GM19463 (cell line): ENCODE data around the gene TMEM243.
A peak's percentile ranks its signal among the peaks of the same experiment; 100 is the strongest.
"Not testable (repeated sequence)": the region's sequence is repeated elsewhere in the genome, so short reads cannot be mapped to it uniquely, and the experiment has no call there.

Source experiments
- ATAC-seq: cut with Tn5 transposase; IDR thresholded peaks from one replicate; pipeline ENCODE4 v1.9.1; 2021; ENCODE audit warnings: mild to moderate bottlenecking, moderate library complexity; ENCODE audit not compliant: unreplicated experiment

Gene TMEM243

DNA sequence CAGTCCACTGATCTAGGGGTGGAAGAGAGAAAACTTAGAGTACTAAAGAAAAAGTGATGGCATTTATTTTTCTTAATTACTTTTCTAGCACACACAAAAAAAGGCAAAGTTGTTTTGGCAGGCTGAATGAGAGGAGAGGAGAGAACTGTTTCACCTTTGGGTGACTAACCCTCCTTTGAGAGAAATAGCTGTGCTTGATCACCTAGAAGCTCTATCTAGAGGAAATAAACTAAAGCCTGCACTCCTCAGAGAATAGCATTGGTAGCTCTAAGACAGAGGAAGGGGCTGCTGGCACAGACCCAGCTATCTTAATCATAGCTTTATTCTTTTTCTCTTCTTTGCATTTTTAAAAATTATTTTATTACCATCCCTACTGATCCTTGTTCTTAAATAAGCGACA is 6.3 kb downstream of the TMEM243 start:
- ATAC-seq = no peak

DNA sequence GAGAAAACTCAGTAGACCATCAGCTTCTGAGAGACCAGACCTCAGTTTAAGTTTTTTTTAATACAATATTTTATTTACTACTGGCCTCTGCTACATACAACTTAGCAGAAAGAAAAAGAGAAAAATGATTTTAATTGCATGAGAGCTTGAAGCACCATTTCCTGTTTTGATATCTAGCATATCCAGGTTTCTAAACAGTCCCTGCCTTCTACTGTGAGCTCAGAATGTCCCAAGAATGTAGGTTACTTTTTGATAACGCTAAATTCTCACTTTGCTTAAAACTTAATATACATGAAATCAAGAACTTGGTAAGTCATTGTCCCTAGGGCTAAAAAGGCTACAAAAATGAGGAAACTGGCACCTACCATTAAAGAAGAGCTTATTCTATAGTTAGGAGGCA is 7.0 kb downstream of the TMEM243 start:
- ATAC-seq = no peak

DNA sequence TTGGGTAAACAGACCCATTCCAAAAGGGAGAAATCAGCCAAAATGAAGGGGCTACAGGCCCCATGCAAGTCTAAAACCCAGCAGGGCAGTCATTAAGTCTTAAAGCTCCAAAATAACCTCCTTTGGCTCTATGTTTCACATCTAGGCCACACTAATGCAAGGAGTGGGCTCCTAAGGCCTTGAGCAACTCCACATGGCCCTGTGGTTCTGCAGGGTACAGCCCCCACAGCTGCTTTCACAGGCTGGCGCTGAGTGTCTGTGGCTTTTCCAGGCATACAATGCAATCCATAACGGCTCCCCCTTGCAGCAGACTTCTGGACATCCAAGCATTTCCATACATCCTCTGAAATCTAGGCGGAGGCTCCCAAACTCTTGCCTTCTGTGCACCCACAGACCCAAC is 9.0 kb downstream of the TMEM243 start:
- ATAC-seq = no peak

DNA sequence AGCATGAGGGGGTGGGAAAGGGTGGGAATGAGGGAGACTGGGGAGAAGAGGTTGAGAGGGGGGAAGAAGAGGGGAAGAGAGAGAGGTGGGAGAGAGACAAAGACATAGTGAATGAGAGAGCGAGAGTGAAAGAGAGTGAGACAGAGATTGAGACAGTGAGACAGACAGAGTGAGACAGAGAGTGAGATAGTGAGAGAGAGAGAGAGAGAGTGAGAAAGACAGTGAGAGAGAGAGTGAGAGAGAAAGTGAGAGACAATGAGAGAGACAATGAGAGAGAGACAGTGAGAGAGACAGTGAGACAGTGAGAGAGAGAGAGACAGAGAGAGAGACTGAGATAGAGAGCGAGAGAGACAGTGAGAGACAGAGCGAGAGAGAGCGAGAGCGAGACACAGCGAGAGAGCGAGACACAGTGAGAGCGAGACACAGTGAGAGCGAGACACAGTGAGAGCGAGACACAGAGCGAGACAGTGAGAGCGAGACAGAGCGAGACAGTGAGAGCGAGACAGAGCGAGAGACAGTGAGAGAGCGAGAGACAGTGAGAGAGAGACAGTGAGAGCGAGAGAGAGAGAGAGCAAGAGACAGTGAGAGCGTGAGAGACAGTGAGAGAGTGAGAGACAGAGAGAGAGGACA is 10.1 kb downstream of the TMEM243 start:
- ATAC-seq = no peak

DNA sequence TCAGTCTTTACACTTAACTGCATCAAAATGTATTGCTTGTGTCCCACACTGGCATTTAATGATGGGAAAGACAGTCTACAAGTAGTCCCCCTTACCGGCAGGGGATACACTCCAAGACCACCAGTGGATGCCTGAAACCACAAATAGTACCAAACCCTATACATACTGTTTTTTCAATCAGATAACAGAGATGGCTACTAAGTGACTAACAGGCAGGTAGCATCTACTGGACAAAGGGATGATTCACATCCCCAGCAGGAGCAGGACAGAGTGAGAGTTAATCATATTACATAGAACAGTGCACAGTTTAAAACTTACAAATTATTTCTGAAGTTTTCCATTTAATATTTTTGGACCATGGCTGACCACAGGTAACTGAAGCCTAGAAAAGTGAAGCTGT is 13.2 kb downstream of the TMEM243 start:
- ATAC-seq = no peak

DNA sequence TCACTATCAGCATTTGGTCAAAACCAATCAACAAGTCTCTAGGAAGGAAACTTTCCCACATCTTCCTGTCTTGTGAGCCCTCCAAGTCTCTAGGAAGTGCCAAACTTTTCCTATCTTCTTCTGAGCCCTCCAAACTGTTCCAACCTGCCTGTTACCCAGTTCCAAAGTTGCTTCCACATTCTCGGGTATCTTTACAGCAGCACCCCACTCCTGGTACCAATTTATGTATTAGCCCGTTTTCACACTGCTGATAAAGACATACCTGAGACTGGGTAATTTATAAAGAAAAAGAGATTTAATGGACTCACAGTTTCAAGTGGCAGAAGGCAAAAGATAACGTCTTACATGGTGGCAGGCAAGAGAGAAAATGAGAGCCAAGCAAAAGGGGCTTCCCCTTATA is 13.8 kb downstream of the TMEM243 start:
- not testable (repeated sequence) for ATAC-seq

DNA sequence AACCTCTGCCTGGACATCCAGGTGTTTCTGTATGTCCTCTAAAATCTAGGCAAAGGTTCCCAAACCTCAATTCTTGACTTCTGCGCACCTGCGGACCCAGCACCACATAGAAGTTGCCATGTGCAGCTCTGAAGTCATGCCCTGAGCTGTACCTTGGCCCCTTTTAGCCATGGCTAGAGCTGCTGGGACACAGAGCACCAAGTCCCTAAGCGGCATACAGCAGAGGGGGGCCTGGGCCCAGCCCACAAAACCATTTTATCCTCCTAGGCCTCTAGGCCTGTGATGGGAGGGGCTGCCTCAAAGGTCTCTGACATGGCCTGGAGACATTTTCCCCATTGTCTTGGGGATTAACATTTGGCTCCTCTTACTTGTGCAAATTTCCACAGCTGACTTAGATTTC is 14.6 kb downstream of the TMEM243 start:
- no peak for ATAC-seq

DNA sequence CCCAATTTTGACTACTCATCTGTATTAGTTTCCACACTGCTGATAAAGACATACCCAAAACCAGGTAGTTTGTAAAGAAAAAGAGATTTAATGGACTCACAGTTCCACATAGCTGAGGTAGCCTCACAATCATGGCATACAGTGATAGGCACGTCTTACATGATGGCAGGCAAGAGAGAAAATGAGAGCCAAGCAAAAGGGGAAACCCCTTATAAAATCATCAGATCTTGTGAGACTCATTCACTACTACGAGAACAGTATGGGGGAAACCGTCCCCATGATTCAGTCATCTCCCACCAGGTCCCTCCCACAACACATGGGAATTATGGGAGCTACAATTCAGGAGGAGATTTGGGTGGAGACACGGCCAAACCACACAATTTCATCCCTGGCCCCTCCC is 15.6 kb downstream of the TMEM243 start:
- not testable (repeated sequence) for ATAC-seq

DNA sequence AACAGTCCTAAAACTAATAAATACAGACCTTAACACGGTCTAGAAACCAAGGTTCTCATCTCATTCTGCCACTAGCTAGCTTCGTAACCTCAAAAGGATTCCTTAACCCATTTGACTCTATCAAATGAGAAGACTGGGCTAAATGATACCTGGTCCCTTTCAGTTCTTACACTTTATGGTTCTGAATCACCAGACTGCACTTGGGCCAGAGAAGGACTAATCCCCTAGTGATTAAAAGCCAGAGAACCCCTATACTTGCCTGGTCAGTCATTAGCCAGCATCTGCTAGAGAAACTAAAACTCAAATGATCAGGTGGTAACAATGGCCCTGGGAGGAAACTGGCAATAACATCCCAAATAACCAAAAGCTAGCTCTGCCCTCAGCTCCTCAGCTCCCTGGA is 16.8 kb downstream of the TMEM243 start:
- ATAC-seq = peak; percentile 35

DNA sequence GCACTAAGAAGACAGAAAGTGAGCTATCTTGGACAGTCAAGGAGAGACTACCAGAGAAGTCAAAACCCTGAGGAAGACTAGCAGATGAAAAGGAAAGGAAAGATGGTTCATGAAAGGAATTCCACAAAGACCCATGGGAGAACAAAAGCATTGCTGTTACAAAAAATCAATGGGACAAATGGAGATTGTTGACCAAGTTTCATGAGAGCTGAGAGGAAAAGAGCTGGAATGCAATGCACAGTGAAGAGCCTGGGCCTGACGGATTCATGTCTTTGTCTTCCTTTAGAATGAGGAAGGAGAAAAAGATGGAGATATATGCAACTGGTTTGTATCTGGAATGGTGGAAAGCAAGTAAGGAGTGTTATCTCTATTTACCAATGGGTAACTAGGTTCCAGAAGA is 17.3 kb downstream of the TMEM243 start:
- ATAC-seq = no peak

DNA sequence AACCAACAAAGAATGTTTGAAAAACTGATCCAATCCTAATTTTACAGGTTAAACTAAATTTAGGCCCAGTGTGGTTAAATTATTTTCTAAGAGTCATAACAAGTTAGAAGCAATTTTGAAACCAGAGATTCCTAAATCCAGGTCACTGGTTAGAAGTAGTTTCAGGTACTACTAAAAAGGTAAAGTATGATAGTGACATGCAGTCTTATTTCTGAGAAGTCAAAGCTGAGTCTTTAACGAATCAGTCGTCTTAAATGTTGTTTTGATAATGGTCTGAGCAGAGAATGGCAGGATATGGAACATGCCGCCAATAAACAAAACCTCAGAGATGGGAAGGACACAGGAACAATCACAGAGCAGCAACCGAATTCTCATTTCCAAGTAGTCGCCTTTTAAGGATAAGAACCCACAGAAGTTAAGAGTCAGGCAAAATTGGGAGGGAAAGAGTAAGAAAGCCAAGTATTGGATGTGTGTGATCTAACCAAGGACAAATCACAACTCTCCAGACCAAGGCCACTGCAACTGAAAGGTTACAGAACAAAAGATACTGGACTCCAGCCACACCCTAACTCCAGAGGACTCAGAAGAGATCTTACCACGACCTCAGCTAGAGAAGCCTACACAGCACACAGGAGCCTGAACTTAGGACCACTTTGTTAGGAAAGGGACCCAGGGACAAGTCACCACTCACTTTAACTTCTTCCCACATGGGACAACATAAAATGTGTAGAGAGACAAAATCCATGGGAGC is 19.7 kb downstream of the TMEM243 start:
- no peak for ATAC-seq

DNA sequence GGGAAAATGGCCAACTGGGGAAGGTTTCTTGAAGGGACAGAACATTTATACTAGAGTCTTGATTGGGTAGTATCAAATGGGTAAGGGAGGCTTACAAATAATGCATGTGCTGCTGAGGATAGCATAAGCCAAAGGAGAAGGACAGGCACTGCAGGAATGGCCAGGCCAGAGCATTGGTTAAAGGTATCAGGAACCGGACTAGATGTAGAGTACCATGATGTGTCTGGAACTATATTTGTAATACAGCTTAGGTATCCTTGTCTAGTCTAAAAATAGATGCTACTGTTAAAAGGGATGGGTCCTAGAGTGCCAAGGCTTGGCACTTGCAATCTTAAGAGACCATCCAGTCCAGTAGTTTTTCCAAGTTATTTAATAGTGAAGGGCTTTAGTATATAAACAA is 20.3 kb downstream of the TMEM243 start:
- ATAC-seq = no peak

DNA sequence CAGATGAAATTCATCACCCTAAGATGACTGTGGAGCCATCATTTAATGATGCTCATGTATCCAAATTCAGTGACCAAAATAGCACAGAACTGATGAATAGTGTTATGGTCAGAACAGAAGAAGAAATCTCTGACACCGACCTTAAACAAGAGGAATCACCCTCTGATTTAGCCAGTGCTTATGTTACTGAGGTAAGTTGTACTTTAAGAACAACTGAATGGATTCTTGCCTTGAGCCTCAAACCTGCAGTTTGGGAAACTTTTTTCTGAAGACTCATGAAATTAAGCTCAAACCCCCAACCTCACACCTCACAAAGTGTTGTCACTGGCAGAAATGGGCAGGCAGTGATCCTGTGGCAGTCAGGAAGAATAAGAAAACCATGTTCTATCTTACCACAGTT is 25.6 kb downstream of the TMEM243 start:
- no peak for ATAC-seq

DNA sequence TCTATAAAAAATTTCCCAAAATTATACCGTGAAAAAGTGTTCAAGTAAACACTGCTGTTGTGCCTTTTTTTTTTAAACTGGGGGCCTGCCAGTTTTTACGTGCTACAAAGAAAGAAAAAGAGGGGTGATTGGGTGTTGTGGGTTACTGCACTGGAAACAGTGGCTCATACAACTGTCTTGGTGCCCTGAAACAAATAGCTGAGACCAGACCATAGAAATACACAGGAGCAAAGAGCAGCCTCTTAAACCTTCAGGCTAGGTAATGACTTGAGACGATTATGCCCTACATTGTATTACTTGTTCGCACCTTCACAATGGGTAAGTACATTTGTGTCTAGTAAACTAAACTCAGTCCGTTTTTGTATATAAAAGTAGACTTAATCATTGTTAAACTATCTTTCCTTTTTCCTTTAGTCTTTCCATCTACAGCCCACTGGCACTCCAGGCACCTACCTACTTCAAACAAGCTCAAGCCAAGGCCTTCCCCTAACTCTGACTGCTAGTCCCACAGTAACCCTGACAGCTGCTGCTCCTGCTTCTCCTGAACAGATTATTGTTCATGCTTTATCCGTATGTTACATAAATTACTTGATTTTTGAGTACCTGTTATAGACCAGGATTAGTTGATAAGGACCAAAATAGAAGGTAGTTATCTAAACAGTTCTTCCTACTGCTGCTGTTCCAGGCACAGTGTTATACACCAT is 26.6 kb downstream of the TMEM243 start:
- ATAC-seq = no peak

DNA sequence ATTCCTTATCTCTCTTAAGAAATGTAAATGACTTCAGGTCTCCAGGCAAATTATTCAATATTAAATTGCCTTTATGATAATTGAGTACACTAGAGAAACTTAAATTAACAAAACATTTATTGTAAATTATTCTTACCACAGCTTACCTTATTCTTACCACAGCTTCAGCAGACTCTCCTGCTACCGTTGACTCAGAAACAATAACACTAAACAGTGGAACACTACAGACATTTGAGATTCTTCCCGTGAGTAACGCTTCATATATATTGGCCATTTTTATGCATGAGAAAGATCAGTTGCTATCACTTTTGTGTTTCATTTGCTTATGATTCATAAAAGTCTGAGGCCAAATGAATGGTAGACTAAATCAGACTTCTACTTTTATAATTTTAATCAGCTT is 28.7 kb downstream of the TMEM243 start:
- no peak for ATAC-seq

DNA sequence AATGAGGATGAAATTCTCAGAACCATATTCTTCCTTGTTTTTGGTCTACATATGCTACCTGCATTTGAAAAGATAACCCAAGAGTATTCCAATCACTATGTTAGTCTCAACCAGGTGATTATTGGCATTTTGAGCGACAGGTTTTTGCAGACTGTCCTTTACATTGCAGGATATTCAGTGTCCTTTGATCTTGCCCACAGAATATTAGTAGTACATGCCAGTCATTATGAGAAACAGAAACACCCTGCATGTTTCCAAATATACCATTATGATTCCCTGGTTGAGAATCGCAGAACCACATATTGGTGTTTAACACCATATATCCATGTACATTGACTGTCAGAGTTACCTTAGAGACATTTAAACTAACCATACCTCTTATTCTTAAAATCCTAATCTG is 30.6 kb downstream of the TMEM243 start:
- ATAC-seq = no peak

DNA sequence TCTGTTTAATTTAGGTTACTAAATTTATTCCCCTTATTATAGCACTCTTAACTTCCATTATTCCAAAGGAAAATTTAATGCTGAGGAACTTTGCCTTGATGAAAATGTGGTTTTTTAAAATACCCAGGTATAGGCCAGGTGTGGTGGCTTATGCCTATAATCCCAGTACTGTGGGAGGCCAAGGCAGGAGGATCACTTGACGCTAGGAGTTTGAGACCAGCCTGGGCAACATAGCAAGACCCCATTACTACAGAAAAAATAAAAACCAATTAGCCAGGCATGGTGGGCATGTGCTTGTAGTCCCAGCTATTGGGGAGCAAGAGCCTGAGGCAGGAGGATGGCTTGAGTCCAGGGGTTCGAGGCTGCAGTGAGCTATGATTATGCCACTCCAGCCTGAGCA is 32.4 kb downstream of the TMEM243 start:
- no peak for ATAC-seq

DNA sequence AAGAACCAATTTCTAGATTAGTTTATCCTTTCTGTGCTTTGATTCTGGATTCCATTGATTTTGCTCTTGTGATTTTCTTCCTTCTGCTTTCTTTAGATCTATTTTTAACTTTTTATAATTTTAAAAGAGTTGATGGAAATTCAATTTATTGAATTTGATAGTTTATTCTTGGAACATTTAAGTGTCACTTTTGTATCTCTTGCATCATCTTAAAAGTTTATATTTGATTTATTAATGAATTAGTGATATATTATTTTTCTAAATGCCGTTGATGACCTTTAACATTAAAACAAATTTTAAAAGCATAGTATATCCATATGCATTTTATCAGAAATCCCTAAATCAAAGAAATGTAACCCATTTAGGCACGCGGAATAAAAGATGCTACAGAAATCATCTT is 40.4 kb downstream of the TMEM243 start:
- ATAC-seq = no peak

DNA sequence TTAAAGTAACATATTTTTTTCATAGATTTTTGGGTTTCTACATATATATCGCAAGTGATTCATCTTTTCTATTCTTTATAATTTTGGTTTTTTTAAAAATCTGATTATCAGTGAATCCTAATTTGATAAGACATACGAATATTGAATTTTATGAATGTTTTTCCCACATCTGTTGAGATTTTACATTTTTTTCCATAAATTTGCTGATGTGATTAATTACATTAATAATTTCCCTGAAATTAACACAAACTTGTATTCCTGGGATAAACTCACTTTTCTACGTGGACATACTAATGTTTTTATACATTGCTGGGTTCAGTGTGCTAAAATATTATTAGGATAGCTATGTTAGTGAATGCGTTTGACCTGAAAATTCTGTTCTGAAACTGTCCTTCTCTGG is 41.2 kb downstream of the TMEM243 start:
- no peak for ATAC-seq

DNA sequence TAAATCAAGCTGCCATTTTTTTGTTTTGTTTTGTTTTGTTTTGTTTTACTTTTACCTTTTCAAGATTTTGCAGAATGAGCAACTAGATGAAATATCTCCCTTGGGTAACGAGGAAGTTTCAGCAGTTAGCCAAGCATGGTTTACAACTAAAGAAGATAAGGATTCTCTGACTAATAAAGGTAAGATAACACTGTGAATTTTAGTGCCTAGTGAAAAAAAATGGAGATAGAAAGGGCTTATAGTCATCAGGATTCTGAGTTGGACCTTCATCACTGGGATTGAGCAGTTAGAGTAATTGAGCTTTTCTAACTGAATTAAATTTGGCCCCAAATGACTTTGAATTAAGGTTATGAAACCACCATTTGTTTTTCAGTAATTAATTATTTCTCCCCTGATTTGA is 46.1 kb downstream of the TMEM243 start:
- no peak for ATAC-seq

DNA sequence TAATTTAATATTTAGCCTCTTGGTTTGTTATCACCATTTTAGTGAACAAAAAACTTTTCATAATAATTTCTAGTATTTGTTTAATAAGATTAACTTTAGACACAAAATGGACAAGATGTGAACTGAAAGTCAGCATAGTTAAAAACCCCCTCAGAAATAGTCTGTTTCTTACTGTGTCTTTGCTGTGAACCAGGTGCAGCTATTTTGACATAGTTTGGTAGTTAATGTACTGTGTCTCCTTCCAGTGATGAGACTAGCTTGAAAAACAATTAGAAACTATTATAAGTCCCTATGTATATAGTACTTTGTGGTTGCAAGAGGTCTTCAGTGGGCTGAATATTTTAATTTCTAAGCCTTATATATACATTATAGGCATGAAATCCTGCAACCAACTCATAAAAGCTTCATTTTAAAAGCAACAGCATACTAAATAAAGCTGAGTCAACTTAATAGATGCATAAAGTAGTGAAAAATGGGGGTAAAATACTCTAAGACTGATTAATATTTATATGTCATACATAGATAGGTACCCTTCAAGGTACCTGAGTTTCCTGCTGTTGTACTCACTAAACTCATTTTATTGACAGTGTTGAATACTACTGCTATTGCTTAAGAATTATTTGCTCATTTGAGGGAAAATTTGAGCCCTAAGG is 48.1 kb downstream of the TMEM243 start:
- no peak for ATAC-seq

DNA sequence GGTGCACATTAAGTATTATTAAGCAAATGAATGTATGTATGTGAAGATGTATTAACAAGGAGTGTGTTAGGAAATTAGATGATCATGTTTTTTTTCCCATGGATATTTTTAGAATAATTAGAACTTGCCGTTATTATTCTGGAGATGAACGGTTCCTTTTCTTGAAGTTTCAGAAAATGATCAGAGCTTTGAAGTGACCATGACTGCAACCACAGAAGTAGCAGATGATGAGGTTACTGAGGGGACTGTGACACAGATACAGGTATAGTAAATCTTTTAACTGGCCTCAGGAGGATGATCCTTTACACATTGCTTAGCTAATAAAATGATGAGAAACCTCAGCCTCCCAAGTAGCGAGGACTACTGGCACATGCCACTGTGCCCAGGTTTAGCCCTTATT is 48.7 kb downstream of the TMEM243 start:
- ATAC-seq = no peak
